GM19452 (cell line): ENCODE data around the gene SLC18A3.

Experiments
- ATAC-seq: cut with Tn5 transposase; IDR thresholded peaks from one replicate; pipeline ENCODE4 v1.9.1; 2021; ENCODE audit not compliant: unreplicated experiment

SLC18A3 gene

DNA sequence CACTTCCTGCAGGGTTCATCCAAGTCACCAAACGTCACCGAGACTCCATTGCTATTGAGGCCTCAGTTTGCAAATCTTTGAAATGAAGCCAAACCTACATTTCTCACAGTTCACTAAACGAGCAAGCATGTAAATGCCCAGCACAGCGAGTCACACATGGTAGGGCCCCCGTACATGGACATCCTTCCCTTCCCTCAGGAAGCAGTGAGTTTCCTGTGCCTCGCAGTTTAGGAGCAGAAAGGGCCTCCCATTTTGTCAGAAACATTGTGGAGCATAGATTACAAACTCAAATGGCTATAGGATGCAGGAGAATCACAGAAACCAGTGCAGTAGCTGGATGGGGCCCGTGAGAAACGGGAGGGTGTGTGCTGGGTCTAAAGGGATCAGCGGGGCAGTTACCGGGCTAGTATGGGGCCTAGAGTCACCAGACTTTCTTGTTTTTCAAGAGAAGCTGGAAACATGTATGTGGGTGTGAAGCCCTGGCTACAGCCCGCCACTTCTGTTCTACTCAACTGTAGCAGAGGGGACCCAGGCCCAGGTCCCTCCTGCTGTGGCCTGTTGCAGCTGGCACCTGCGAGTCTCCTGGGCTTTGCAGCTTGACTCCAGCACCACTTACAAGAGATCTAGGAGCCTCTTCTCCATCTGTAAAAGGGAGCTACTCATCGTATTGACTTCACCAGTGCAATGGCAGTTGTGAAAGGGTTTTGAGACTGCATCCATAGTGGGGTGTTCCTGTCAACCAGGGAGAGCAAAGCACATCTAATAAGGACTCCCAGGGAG is 14.2 kb upstream of the SLC18A3 start:
- ATAC-seq: no peak

DNA sequence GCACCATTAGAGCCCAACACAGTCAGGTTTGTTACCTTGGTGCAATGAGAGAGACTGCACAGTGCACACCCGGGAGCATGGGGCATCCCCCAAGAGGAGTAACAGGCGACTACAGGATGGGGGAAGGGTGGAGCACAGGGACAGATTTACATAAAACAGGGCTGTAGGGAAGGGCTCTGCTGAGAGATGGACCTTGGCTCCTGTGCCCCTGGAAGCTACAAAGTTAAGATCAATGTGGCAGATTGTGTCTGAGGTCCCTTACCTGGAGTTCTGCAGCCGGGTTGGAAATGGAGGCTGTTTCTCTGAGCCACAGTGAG is 13.7 kb upstream of the SLC18A3 start:
- no peak for ATAC-seq

DNA sequence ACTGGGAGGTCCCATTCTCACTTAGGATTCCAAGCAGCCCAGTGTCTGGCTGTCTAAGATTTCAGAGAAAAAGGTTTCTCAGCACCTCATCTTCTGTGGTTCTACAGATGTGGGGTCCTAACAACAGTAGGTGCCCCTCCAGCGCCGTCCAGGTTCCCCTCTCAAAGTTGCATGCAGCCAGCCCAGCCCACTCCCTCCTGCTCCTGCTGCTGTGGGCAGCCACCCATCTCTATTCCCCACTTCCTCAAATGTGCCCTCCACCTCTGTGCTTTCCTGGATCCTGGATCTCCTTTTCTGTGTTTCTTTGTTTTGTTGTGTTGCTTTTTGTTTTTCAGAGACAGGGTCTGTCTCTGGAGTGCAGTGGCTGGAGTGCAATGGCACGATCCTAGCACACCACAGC is 13.3 kb upstream of the SLC18A3 start:
- ATAC-seq: no peak

DNA sequence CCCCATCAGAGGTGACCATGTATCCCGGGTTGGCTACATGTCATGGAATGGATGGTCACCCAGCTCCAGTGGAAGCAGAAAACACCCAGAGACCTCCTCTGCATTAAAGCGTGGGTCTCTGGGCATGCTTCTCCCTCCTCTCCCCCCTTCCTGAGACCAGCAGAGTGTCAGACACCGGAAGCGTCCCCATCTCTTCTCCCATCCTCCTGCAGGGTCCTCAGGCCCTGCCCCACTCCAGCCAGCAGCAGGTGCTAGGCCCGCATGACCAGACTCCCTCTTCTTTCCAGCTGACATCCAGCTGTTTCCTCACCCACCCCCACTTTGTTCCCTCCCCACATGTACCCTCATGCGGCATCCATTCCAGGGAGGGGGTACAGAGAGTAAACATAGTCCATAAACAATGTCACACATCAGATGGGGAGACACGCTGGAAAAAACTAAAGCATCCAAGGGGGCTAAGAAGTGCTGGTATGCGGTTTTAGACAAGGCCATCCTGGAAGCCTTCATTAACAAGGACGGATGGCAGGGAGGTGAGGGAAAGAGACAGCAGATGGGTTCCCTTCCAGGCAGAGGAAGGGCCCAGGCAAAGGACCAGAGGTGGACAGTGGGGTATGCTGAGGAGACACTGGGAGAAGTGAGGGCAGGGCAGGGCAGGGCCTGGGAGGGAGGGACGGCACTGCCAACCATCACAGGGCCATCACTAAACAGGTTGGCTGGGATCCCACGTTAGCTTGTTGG is 12.5 kb upstream of the SLC18A3 start:
- no peak for ATAC-seq

DNA sequence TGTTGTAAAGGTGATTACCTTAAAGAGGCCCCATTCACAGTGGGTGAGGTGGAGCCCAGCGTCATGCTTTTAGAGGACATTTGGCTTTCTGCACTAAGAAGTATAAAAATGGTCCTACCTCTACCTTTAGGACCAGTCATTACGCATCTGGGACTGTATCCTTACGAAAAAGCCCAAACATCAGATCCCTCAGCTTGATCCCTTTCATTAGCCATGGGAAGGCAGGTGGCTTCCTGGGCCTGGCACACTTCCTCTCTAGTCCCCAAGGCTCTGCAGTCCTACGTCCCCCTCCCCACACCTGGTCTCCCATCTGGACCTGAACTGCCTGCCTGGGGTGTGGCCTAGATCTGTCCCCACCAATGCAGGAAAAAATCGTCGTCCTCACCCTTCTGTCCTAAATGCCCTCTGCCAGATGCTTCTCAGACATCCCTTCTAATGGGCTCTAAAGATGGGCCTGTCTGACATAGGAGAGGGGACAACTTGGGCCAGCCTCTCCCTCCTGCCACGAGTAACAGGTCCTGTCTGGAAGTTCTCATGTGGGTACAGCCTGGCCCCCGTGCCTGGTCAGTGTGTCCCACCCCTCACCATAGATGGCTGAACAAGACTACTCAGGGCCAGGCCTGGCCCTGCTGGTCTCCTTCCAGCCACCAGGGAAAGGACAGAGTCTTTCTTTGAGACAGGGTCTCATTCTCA is 11.8 kb upstream of the SLC18A3 start:
- ATAC-seq: no peak

DNA sequence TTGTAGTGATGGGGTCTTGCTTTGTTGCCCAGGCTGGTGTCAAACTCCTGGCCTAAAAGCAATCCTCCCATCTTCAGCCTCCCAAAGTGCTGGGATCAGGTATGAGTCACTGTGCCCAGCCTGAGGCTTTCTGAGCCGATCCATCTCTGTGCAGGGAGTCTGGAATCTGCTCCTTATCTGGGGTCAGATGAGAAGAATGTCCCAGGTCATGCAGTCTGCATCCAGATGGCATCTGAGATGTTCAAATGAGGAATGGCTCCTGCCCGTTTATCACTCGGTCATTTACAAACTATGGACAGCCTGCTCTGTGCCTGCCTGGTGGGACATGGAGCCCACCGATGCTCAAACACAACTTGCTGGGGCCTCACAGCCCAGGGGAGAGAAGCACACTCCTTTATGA is 11.1 kb upstream of the SLC18A3 start:
- no peak for ATAC-seq

DNA sequence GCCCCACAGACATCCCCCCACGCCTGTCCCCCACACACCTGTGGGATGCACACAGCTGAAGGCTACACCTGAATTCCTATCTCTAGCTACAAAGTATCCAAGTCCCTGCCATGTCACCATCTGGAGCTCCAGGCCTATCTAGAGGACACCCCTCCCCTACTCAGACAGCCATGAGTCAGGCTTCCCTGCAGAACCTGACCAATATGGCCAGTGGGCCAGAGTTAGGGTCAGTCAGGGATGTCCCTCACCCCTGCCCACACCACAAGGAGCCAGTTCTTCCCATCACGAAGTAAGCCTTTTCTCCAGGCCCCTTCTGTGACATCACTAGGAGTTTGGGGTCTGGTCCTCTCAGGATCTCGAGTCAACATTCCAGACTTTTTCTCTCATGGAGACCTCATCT is 10.6 kb upstream of the SLC18A3 start:
- ATAC-seq: no peak

DNA sequence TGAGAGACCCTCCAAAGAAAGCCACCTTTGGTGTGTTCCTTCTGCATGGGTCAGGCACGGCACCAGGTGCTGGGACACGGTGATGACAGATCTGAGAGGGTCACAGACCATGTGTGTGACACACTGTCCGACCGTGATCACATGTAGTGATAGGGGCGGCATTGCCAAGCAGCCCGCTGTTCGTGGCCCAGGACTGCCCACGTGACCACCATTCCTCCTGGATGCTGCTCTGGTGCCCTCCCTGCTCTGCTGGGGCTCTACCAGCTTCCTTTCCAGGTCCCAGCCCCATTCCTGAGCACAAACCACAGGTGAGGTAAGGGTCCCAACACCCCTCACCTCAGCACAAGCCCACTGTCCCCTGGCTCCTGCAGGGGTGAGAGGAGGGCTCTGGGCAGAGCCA is 10.1 kb upstream of the SLC18A3 start:
- ATAC-seq: no peak

DNA sequence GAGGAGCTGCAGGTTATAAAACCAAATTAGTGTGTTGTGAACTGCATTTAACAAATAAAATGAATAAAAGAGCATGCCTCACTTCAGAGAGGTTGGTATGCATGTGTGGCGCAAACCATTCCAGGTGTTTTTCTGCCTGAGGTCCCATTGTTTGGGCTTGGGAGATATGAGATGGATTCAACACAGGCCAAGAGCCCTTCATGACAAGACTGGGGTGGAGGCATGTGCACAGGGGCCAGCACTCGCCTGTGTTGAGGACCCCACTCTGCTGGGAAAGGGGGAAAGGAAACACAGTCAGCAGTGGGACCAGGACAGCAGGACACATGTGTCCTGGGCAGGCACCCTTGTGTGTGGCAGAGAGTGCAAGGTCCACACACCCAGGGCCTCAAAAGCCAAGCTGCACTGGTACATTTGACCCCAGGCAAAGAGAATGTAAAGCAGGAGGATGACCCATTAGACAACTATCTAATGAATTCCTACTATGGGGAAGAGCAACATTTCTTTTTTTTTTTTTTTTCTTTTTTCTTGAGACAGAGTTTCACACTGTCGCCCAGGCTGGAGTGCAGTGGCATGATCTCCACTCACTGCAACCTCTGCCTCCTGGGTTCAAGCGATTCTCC is 9.2 kb upstream of the SLC18A3 start:
- ATAC-seq: no peak

DNA sequence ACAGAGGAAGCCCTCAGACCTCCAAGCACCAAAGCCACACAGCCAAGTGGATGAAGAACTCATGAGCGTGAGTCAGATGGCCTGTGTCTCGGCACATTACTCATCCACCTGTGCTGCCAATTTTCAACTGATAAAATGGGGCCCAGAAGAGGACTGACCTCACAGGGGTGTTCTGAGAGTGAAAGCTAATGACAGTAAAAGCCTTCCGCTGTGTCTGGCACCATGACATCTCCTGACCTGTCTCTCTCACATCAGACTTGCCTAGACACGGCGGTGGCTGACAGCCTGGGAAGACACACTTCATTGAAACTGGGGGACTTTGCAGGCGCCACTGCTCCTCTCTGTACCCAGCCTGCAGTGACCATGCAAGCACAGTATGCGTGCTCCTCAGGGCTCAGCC is 8.3 kb upstream of the SLC18A3 start:
- no peak for ATAC-seq

DNA sequence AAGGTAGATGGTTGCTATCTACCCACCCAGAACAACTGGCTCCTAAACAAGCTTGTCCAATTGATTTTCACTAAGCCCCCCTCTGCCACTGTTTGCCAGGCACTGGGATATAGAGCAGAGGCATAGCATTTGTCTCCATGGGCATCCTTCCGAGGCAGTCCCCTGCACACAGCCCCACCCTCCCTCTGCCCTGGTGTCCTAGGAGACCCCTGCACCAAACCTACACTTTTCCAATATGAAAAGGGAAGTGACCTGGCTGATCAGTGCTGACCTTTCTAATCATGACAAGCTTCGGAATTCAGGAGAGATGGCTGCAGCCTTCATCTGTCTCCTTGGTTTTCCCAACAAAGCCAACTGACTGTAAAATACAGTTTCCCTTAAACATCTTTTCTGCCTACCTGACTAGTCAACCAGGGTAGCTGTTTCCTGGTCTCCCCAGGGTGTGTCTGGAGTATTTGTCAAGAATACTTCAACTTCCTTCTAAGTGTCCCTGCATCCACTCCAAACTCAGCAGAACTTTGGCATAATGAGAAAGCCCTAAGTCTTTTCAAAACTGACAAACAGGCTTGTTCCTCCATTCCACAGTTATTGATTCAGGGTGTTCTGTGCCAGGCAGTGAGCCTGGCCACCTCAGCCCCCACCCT is 7.6 kb upstream of the SLC18A3 start:
- ATAC-seq: no peak

DNA sequence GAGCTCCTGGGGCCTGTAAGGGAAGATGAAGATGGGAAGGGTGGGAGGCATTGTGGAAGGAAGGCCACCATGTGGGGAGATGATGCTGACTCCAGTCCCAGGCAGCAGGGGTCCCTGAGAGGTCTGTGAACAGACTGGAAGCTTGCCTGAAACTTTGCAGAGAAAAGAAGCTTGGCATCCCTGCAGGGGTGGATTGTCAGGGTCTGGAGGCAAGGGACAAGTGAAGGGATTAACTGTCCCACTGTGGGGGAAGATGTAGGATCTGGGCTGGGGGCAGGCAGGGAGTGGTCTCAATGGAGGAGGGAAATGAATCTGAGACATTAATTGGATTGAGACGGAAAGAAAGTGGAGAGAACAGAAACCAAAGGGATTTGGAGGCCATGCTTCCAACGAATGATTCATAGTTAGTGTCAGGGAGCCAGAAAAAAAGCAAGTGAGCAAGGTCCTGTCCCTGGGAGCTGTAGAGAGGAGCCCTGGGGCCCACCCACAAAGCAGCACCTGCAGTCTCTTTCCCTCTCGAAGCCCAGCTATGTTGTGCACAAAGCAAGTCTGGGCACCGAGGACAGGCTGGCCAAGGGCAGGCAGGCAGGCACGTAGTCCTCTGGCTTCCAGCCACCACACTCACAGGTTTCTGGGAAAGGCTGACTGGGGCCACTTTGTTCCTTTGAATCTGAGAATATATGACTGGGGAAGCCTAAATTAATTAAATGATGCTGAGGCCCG is 4.7 kb upstream of the SLC18A3 start:
- ATAC-seq: no peak

DNA sequence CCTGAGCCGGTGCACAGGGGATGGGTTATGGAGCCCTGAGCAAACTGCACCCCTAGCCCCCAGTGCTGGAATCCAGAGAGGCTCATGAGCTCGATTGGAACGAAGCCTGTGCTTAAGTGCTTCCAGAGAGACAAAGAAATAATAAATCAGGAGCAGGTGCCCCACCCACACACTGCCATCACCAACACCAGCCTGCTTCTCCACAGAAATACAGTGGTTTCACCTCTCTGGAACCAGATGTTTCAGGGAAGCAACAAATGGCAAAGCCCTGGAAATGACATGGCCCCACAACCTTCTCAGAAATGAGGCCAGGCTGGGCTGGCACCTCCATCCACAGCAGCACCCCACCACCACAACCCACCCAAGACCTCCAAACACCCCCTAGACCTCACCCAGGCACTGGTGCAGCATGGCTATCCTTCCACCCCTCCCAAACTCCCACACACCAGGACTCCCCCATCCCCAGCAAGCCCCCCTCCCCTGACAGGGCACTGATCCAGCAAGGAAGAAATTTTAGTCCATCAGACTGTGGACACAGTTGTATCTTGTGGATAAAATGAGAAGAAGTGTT is 4.1 kb upstream of the SLC18A3 start:
- ATAC-seq: no peak

DNA sequence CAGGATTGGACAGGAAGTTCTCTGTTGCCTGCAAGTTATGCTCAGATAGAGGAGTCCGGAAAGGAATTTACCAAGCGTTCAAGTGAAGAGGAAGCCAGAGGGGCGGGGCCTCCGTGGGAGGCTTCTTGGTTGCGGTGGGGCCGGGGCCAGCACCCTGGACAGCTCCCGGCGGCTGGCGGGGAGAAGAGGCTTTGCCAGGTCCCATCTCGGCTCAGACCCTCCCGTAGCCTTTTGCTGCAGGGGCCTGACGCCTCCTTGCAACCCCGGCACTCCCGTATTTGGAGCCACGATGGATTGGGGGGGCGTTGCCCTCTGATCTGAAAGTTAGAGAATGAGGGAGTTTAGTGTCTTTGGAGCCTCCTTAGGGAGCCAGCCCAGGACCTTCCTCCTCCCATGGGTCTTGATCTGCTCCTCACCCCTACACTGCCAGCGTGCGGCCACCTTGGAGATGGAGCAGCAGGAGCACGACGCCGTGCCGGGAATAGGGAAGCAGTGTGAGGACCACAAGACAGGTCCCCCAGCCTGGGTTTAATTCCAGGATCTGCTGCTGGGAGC is 3.1 kb upstream of the SLC18A3 start:
- peak; percentile 87 for ATAC-seq

DNA sequence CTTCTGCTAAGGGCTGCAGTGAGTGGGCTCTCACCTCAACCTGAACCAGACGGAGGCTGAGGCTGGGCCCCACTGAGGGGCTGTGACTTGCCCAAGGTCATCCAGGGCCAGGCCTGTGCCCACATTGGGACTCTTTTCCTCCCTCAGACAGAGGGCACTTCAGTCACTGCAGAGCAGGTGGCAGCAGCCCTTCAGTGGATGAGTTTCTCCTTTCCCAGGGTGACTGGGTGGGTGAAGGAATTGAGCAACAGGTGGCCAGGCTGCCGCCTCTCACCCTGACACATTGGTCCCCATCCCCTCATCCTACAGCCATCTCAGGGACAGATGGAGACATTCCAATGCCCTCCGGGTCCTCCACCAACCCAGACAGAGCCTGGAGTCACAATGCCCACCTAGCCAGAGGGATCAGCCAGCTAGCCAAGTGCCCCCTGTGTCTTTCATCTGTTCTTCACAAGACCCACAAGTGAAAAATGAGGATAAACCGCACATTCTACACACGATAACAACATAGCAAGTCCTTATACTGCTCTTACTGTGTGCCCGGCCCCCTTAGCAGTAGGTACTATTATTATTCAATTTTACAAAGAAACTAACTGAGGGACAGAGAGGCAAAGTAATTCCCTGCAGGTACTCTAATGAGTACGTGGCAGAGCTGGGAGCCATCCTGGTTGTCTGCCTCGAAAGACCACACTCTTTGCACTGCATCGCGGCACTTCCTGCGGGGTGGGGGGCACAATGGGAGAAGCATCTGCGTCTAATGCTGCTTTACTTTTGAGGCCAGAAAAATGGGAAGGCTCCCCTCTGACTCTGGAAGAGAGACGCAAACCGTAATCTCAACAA is 1.7 kb upstream of the SLC18A3 start:
- ATAC-seq: no peak

DNA sequence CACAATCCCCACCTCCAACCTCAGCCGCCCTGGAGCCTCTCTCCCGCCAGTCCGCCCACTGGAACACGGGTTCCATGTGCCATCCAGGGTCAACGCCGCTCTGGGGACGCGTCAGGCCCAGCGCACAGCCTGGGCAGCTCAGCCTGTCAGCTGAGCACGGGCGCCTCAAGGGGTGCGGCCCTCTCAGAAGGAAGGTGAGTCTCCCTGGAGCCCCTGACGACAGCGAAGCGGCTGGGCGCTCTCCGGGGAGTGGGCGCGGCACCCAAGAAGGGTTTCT is 1.2 kb upstream of the SLC18A3 start:
- no peak for ATAC-seq

DNA sequence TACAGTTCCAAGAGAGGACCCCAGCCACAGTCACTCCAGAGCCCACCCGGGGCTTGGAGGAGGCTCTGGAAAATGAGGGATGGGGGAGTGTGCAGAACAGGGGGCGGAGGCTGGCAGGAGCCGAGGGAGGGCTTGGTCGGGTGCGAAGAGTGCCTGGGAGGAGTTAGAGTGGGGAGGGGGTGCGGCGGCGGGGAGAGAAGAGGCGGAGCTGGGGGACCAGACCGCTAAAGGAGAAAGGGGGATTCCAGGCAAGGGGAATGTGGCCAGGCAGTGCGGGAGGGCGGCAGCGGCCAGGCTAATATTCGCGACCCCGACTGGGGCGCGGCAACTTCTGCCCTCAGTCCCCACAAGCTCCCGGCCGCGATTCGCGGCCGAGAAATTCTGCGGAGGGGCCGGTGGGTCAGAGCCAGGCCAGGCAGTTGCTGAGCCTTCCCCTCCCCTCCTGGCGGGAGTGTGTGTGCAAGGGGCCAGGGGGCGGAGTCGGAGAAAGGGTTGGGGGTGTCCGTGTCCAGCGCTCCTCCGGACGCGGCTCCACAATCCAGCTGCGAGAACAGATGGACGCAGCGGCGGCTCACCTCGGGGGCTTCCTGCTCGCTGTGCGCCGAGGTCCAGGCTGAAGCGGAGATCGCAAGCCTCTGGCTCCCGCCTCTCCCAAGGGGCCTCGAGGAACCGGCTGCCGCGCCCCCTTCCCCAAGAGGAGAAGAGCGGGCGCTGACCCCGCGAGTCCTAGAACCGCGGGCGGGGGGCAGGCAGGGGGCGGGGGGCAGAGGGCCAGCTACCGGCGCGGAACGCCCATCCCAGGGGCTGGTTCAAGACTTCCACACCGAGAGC is 612 bp upstream of the SLC18A3 start:
- no peak for ATAC-seq

DNA sequence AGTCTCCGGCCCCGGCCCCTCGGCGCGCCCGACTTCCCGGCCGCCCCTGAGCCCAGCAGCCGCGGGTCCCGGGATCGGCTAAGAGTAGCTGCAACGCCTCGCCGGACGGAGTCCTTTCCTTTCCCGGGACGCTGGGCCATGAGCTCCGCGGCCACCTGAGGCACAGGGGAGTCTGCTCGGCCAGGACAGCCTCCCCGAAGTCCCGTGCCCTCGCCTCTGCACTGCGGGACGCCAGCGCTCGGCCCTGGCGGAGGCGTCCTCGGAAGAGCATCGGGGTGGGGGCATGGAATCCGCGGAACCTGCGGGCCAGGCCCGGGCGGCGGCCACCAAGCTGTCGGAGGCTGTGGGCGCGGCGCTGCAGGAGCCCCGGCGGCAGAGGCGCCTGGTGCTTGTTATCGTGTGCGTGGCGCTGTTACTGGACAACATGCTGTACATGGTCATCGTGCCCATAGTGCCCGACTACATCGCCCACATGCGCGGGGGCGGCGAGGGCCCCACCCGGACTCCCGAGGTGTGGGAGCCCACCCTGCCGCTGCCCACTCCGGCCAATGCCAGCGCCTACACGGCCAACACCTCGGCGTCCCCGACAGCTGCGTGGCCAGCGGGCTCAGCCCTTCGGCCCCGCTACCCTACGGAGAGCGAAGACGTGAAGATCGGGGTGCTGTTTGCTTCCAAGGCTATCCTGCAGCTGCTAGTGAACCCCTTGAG is 502 bp downstream of the SLC18A3 start:
- no peak for ATAC-seq
